HEK293T (cell line): ENCODE measurements around the gene RHEX.

Experiments used
- ARNT ChIP-seq: fragments of 450-650 bp; IDR thresholded peaks from 2 replicates; pipeline ENCODE4 v1.6.1; 2017; ENCODE audit warnings: mild to moderate bottlenecking
- CTBP1 ChIP-seq: fragments of 450-650 bp; IDR thresholded peaks from 2 replicates; pipeline ENCODE4 v1.6.1; 2016; ENCODE audit warnings: borderline replicate concordance
- FOXA1 ChIP-seq: fragments of 450-650 bp; IDR thresholded peaks from 2 replicates; pipeline ENCODE4 v1.6.1; 2016; ENCODE audit warnings: mild to moderate bottlenecking
- FOXK2 ChIP-seq: fragments of 450-650 bp; IDR thresholded peaks from 2 replicates; pipeline ENCODE4 v1.6.1; 2016; ENCODE audit warnings: mild to moderate bottlenecking
- L3MBTL2 ChIP-seq: fragments of 450-650 bp; conservative IDR thresholded peaks from 2 replicates; pipeline ENCODE4 v1.6.1; 2016; ENCODE audit warnings: mild to moderate bottlenecking
- NFRKB ChIP-seq: fragments of 450-650 bp; IDR thresholded peaks from 2 replicates; pipeline ENCODE4 v1.6.1; 2016; ENCODE audit warnings: mild to moderate bottlenecking, moderate library complexity
- SP1 ChIP-seq: fragments of 450-650 bp; IDR thresholded peaks from 2 replicates; pipeline ENCODE4 v1.6.1; 2017
- SUZ12 ChIP-seq: fragments of 450-650 bp; IDR thresholded peaks from 2 replicates; pipeline ENCODE4 v1.6.1; 2016; ENCODE audit warnings: mild to moderate bottlenecking
- TARDBP ChIP-seq: fragments of 450-650 bp; IDR thresholded peaks from 2 replicates; pipeline ENCODE4 v1.6.1; 2016
- ZNF384 ChIP-seq: fragments of 450-650 bp; IDR thresholded peaks from 2 replicates; pipeline ENCODE4 v1.6.1; 2016
- TF ChIP-seq, protein P1 (sequence below): fragments of 450-650 bp; IDR thresholded peaks from 2 replicates; pipeline ENCODE4 v1.6.1; 2016

DNA sequence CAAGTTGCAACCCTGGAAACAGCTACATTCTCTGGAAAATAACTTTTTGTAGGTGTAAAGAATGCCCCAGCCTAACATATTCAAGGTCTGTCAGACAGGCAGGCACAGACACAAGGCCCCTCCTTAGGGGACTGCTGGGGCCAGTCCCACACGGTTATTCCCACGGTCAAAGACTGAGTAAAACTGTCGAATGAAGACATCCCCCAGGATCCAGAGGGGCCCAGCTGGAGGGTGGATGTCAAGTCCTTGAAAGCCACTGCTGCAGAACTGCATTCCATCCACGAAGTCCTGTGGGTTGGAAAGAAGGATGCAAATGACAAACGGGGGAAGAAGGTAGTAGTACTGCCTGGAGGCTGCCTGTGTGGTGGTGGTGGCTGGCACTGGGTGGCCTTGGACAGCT lies 42.9 kb upstream of the RHEX start:
- no peak for TF ChIP-seq L3MBTL2
- TF ChIP-seq, protein P1, sequence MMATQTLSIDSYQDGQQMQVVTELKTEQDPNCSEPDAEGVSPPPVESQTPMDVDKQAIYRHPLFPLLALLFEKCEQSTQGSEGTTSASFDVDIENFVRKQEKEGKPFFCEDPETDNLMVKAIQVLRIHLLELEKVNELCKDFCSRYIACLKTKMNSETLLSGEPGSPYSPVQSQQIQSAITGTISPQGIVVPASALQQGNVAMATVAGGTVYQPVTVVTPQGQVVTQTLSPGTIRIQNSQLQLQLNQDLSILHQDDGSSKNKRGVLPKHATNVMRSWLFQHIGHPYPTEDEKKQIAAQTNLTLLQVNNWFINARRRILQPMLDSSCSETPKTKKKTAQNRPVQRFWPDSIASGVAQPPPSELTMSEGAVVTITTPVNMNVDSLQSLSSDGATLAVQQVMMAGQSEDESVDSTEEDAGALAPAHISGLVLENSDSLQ: no peak
- TF ChIP-seq ZNF384: no peak
- no peak for TF ChIP-seq CTBP1
- no peak for TF ChIP-seq SUZ12
- no peak for TF ChIP-seq ARNT
- TF ChIP-seq SP1: no peak
- no peak for TF ChIP-seq FOXA1
- no peak for TF ChIP-seq FOXK2
- no peak for TF ChIP-seq NFRKB
- no peak for TF ChIP-seq TARDBP
